Neural cell (in vitro differentiated cells): ENCODE results near the gene RD3L.

Experiments used
- CTCF ChIP-seq: fragments of 450-650 bp; IDR thresholded peaks from 2 replicates; pipeline ENCODE4 v1.5.1; 2014; ENCODE audit warnings: antibody characterized with exemption, mild to moderate bottlenecking, moderate library complexity; ENCODE audit not compliant: poor library complexity, severe bottlenecking
- EP300 ChIP-seq: fragments of 450-650 bp; conservative IDR thresholded peaks from 2 replicates; pipeline ENCODE4 v1.6.1; 2014; ENCODE audit warnings: antibody characterized with exemption, mild to moderate bottlenecking, moderate library complexity; ENCODE audit not compliant: poor library complexity, severe bottlenecking
- POLR2AphosphoS5 ChIP-seq: IDR thresholded peaks from 2 replicates; pipeline ENCODE4 v1.6.1; 2012
- RAD21 ChIP-seq: fragments of 450-650 bp; conservative IDR thresholded peaks from 2 replicates; pipeline ENCODE4 v1.6.1; 2014; ENCODE audit warnings: antibody characterized with exemption, mild to moderate bottlenecking, moderate library complexity
- REST ChIP-seq: IDR thresholded peaks from 2 replicates; pipeline ENCODE4 v1.6.1; 2012; ENCODE audit warnings: borderline replicate concordance
- TAF1 ChIP-seq: IDR thresholded peaks from 2 replicates; pipeline ENCODE4 v1.6.1; 2012; ENCODE audit warnings: low read depth

GRCh38 chr14:103923863-103924262, 18.5 kb downstream of the RD3L start:
- no peak for TF ChIP-seq POLR2AphosphoS5
- TF ChIP-seq CTCF: no peak
- TF ChIP-seq RAD21: no peak
- no peak for TF ChIP-seq REST
- no peak for TF ChIP-seq TAF1
- no peak for TF ChIP-seq EP300
